Lung (tissue), 12 donors: ENCODE data around the gene GALNT9. TPM values are rescaled to one million over a fixed set of nuclear protein-coding genes. Genes with fewer than 3 reads are reported as not detected.

Source experiments
- ATAC-seq: fragments of 200-7000 bp; cut with Tn5 transposase; one replicate; pipeline ENCODE4 v1.9.1; 2020; ENCODE audit warnings: moderate number of reproducible peaks; ENCODE audit not compliant: insufficient read depth, low FRiP score
- DNase-seq, 3 donors: peaks; one replicate each; pipeline ENCODE4 v3.0.0-alpha.2; 2013 to 2017
- H3K27ac ChIP-seq, 2 donors: one replicate each; pipeline ENCODE4 v1.5.1; 2013; ENCODE audit warnings: mild to moderate bottlenecking in 2 of 2, moderate library complexity in 2 of 2, control low read depth in 1 of 2, inconsistent platforms in 1 of 2, low read depth in 1 of 2, low read length in 1 of 2
- H3K27me3 ChIP-seq, 3 donors: one replicate each; pipeline ENCODE4 v1.5.1; 2013; ENCODE audit warnings: low read length in 2 of 3; ENCODE audit not compliant: control insufficient read depth in 3 of 3, insufficient read depth in 3 of 3
- H3K36me3 ChIP-seq, 4 donors: one replicate each; pipeline ENCODE4 v1.5.1; 2013; ENCODE audit warnings: low read length in 4 of 4, mild to moderate bottlenecking in 1 of 4, moderate library complexity in 1 of 4; ENCODE audit not compliant: control insufficient read depth in 4 of 4, insufficient read depth in 4 of 4
- H3K4me1 ChIP-seq, 5 donors: one replicate each; pipeline ENCODE4 v1.5.1; 2013; ENCODE audit warnings: low read length in 5 of 5, mild to moderate bottlenecking in 2 of 5, moderate library complexity in 1 of 5; ENCODE audit not compliant: control insufficient read depth in 5 of 5, insufficient read depth in 5 of 5
- H3K4me3 ChIP-seq: one replicate; pipeline ENCODE4 v1.5.1; 2013; ENCODE audit warnings: mild to moderate bottlenecking, control low read depth, moderate library complexity
- H3K9ac ChIP-seq, 2 donors: one replicate each; pipeline ENCODE4 v1.5.1; 2013; ENCODE audit warnings: low read length in 2 of 2, control low read depth in 1 of 2; ENCODE audit not compliant: insufficient read depth in 1 of 2
- H3K9me3 ChIP-seq, 4 donors: one replicate each; pipeline ENCODE4 v1.5.1; 2013; ENCODE audit warnings: low read length in 3 of 4, mild to moderate bottlenecking in 1 of 4, moderate library complexity in 1 of 4; ENCODE audit not compliant: control insufficient read depth in 4 of 4, insufficient read depth in 3 of 4
- WGBS, 2 donors: extraction: QIAGEN DNeasy Blood & Tissue Kit; methylation state at CpG; one replicate each; pipeline ENCODE4 v1.1.7; 2013; 5-methylcytosine and 5-hydroxymethylcytosine counted together
- polyA plus RNA-seq, 2 donors: library from polyadenylated mRNA; stranded (reverse); fragments of 200-250 nt; gene quantifications; one replicate each; pipeline ENCODE4 v1.2.1, GENCODE V29; 2013
- total RNA-seq, 2 donors: library from RNA; depleted of rRNA in 1 of 2; stranded (reverse); fragments of >200 nt in 1 of 2; gene quantifications; one replicate each; pipeline ENCODE4 v1.2.1, GENCODE V29; 2014 to 2021
- TF ChIP-seq, protein P1 (sequence below): IDR thresholded peaks from 2 replicates; pipeline ENCODE4 v1.5.1; 2012; ENCODE audit warnings: mild to moderate bottlenecking; ENCODE audit errors: control extremely low read depth, extremely low read depth
- donor health status: control.
- donor health status: control.
- donor health status: Bipolar disorder and iron deficiency.
- donor health status: healthy.
- donor health status: DM: yes; HTN: yes; CAD: no.

Gene GALNT9
- total and polyA plus RNA-seq, 4 donors: 0.13 to 1.7 (median 0.79) TPM

DNA sequence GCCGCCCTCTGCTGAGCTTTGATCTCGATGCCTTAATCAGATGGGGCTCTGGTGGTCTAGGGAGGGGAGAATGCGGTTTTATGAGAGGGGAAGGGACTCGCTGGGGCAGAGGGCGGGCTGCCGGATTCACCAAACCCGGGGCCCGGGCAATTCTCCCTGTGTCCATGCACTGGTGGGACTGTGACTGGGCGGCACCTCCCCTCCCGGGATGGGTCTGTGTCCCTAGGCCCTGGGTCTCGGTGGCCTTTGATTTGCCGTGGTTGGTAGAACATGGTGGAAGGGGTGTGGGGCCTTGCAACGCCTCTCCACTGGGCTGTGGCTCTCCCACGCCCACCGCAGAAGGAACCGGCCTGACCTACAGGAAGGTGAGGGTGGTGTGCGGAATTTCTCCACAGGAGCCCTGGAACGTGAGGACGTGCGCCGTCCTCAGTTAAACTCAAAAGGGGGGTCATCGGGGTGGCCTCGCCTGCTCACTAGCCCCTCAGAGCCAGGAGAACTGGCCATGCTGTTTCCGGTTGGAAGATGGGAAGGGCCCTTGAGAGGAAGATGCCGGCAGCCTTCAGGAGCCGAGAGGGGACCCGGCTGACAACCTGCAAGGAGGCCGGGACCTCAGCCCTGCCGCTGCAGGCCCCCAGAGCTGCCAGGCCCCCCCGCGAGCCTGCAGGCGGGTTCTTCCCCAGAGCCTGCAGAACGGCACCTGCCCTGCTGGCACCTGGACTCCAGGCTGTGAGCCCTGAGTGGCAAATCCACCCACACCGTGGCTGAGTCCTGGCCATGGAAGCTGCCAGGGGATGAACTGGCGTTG is 141.5 kb downstream of the GALNT9 start:
- Histone ChIP-seq H3K9me3 (peaks cover 0 to 9% (median 0%) of the 10 kb centered on the region in 4 donors), H3K27ac (no peak overlapping the region), H3K36me3 (no peaks in the 10 kb centered on the region), H3K4me3 (no peak overlapping the region), H3K27me3 (peaks cover 0 to 56% (median 0%) of the 10 kb centered on the region in 3 donors), H3K4me1 (peaks cover 0 to 8% (median 6%) of the 10 kb centered on the region in 5 donors), H3K9ac (no peak overlapping the region)
- DNase-seq (no peak), ATAC-seq (no peak)
- TF ChIP-seq, protein P1, sequence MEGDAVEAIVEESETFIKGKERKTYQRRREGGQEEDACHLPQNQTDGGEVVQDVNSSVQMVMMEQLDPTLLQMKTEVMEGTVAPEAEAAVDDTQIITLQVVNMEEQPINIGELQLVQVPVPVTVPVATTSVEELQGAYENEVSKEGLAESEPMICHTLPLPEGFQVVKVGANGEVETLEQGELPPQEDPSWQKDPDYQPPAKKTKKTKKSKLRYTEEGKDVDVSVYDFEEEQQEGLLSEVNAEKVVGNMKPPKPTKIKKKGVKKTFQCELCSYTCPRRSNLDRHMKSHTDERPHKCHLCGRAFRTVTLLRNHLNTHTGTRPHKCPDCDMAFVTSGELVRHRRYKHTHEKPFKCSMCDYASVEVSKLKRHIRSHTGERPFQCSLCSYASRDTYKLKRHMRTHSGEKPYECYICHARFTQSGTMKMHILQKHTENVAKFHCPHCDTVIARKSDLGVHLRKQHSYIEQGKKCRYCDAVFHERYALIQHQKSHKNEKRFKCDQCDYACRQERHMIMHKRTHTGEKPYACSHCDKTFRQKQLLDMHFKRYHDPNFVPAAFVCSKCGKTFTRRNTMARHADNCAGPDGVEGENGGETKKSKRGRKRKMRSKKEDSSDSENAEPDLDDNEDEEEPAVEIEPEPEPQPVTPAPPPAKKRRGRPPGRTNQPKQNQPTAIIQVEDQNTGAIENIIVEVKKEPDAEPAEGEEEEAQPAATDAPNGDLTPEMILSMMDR: no peak
- 88 to 92% methylated on average over 33 to 35 of the region's 35 CpGs for WGBS, 2 donors

DNA sequence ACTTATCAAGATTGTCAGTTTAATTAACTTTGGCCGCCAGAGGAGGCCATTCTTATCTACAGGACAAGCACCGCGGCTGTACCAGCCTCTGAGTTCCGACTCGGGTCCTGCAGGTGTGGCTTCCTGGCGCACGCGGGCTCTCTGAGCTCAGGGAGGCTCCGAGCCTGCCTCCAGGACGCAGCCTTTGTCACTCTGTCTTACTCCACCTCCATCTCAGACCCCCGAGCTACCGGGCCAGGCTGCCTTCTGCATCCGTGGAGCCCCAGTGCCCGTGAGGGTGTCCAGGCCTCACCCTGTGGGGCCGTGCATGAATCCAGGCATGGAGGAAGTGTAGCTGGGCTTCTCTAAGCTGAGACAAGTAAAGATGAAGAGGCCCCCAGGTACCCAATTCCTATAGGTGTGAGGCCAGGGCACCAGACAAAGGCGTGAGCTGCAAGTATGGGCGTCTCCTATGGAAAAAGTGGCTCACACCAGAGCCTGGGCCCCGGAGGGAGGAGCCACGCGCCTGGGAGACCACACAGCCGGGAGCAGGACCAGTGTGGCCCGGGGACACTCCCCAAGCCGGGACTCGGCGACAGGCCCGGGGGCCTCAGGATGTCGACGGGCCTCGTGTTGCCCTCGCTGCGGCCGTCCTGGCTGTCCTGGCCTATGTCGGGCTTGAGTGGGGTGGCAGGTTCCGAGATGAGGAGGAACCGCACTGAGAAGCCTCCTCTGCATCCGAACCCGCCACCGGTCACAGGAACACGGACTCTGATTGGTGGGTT is 142.3 kb downstream of the GALNT9 start:
- 69 to 75% methylated on average over 39 of the region's 39 CpGs for WGBS, 2 donors
- Histone ChIP-seq H3K4me3 (no peak overlapping the region), H3K36me3 (no peaks in the 10 kb centered on the region), H3K9me3 (peaks cover 0 to 10% (median 2%) of the 10 kb centered on the region in 4 donors), H3K4me1 (peaks cover 0 to 8% (median 6%) of the 10 kb centered on the region in 5 donors), H3K27me3 (peaks cover 0 to 61% (median 0%) of the 10 kb centered on the region in 3 donors), H3K9ac (no peak overlapping the region), H3K27ac (no peak overlapping the region)
- no peak for DNase-seq
- no peak for ATAC-seq
- TF ChIP-seq, protein P1: no peak

GRCh38 chr12:132186208-132186856 is 143.1 kb downstream of the GALNT9 start:
- H3K27ac ChIP-seq: no peak overlapping the region
- TF ChIP-seq, protein P1: no peak
- 23 to 31% methylated on average over 24 of the region's 24 CpGs for WGBS, 2 donors
- no peaks in the 10 kb centered on the region for H3K36me3 ChIP-seq
- H3K4me1 ChIP-seq: peaks cover 0 to 8% (median 6%) of the 10 kb centered on the region in 5 donors
- ATAC-seq (no peak), DNase-seq (no peak)
- no peak overlapping the region for H3K9ac ChIP-seq
- peaks cover 0 to 10% (median 2%) of the 10 kb centered on the region in 4 donors for H3K9me3 ChIP-seq
- H3K4me3 ChIP-seq: no peak overlapping the region
- peaks cover 0 to 56% (median 0%) of the 10 kb centered on the region in 3 donors for H3K27me3 ChIP-seq
